ENCODE results near the gene PIANP.

PIANP gene

DNA sequence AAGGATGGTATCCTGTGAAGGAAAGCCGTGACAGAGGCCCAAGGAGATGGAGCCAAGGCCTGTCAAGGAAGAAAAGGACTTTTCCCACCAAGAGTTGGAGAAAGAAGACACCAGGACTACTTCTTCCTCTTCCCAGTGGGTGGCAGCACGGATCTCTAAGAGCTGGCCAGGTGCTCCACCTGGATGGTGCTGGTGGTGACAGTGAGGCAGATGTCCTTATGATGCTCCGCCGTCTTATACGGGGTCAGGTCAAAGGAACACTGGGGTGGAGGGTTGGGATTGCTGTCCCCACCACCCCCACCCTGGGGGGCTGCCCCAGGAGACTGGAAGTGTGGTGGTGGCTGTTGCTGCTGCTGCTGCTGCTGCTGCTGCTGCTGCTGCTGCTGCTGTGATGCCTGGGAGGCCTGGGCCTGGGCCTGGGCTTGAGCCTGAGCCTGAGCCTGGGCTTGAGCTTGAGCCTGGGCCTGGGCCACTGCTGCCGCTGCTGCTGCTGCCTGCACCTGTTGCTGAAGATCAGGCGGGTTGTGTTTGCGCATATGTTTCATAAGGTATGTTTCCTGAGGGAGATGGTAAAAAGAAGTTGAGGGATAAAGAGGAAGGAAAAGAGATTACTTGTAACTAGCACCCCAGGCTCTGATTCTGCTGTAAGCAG lies 32.9 kb downstream of the PIANP start:
- H3K4me3 ChIP-seq (ENCODE audit: low read length): no peak overlapping the region
- peak; percentile 36 for DNase-seq (ENCODE audit: low read depth)
- TF ChIP-seq, protein P1, sequence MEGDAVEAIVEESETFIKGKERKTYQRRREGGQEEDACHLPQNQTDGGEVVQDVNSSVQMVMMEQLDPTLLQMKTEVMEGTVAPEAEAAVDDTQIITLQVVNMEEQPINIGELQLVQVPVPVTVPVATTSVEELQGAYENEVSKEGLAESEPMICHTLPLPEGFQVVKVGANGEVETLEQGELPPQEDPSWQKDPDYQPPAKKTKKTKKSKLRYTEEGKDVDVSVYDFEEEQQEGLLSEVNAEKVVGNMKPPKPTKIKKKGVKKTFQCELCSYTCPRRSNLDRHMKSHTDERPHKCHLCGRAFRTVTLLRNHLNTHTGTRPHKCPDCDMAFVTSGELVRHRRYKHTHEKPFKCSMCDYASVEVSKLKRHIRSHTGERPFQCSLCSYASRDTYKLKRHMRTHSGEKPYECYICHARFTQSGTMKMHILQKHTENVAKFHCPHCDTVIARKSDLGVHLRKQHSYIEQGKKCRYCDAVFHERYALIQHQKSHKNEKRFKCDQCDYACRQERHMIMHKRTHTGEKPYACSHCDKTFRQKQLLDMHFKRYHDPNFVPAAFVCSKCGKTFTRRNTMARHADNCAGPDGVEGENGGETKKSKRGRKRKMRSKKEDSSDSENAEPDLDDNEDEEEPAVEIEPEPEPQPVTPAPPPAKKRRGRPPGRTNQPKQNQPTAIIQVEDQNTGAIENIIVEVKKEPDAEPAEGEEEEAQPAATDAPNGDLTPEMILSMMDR (IDR thresholded peaks at IDR 0.05; ENCODE audit: insufficient read depth, low read depth, low read length, missing control alignments): peak; percentile 50

DNA sequence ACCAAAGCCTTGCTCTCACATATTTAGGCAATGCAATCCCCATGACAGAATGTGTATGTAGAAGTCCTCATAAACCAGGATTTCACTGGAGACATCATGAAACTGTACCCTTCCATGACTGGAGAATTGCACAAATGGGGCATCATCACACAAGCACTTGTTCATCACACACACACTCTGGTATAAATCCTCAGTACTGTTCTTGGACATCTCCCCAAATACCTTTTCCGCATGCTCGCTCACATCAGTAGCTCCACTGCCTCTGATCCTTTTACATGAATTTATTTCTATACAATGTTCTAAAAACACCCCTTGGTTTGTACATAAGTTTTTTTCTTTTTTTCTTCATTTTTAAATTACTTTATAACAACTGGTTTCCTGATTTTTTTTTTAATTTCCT lies 34.4 kb downstream of the PIANP start:
- TF ChIP-seq, protein P1 (IDR thresholded peaks at IDR 0.05; ENCODE audit: insufficient read depth, low read depth, low read length, missing control alignments): no peak
- no peak overlapping the region for H3K4me3 ChIP-seq (ENCODE audit: low read length)
- no peak for DNase-seq (ENCODE audit: low read depth)

DNA sequence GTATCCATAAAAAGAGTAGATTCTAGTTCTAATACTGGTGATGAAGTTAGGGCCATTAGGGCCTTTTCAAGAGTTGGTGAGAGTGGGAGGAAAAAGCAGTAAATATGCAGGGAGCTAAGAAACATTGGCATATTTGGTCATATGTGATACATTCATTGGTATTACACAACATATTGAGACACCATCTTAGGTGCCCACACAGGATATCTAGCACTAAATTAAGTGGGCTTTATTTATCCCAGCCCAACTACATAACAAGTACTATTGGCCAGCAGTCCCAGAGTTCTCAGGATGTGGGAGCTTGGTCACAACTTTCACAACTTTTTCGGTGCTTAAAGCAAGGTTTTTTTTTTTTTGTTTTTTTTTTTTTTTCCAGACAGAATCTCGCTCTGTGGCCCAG lies 35.7 kb downstream of the PIANP start:
- DNase-seq (ENCODE audit: low read depth): no peak
- TF ChIP-seq, protein P1 (IDR thresholded peaks at IDR 0.05; ENCODE audit: insufficient read depth, low read depth, low read length, missing control alignments): no peak
- no peak overlapping the region for H3K4me3 ChIP-seq (ENCODE audit: low read length)

DNA sequence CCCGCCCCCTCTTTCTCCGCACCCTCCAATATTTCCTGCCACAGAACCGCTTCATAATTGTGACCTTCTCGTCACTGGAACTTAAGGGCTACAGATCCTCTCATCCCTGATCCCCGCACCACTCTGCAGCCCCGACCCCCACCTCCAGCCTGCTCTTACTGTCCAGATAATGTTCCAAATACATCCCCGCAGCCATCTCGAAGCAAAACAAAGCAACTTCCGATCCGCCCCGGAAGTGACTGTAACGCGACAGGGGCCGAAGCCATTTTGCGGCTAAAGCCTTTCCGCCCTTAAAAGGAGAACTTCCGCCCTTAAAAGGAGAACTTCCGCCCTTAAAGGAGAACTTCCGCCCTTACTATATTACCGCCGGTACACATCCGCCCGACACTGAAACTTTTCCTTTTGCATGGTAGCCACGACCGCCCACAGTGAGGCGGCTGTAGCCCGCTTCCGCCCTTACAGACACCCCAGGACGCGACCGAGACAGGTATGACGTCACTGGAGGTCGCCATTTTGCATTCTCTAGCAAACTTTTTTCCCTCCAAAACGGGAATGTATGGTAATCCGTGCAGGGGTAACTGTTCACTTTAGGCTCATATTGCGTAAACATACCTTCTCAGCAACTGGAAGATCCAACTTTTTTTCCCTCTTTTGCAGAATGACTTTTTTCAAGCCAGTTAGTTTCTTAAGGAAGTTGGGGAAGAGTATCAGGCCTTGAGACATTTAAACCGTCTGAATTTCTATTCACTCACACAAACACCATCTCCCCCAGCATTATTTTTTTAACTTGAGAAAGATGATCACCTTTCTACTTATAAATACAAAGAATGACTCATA lies 37.5 kb downstream of the PIANP start, which contains the start of gene ING4:
ING4 (minus strand) TSS at position 214 of the 837 bp plus-strand sequence; CDS start at position 196, 18 bp downstream.
- TF ChIP-seq, protein P1 (IDR thresholded peaks at IDR 0.05; ENCODE audit: insufficient read depth, low read depth, low read length, missing control alignments): no peak
- peak within 1 kb of the TSS; percentile 97 for H3K4me3 ChIP-seq (ENCODE audit: low read length)
- DNase-seq (ENCODE audit: low read depth): peak; percentile 100

DNA sequence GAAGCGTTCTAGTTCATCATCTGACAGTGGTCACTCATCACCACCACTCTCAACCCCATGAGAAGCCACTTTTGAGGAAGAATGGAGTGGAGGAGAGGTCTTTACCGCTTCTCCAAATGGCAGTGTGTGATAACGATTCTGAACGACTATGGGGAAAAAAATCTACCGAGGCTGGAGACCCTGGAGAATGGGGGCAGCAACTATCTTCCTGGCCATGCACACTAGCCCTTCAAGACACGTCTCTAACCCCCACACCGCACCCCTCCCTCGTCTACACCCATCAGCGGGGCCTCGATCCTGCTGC lies 38.1 kb downstream of the PIANP start:
- TF ChIP-seq, protein P1 (IDR thresholded peaks at IDR 0.05; ENCODE audit: insufficient read depth, low read depth, low read length, missing control alignments): no peak
- DNase-seq (ENCODE audit: low read depth): no peak
- H3K4me3 ChIP-seq (ENCODE audit: low read length): peak overlapping the region; percentile 97

DNA sequence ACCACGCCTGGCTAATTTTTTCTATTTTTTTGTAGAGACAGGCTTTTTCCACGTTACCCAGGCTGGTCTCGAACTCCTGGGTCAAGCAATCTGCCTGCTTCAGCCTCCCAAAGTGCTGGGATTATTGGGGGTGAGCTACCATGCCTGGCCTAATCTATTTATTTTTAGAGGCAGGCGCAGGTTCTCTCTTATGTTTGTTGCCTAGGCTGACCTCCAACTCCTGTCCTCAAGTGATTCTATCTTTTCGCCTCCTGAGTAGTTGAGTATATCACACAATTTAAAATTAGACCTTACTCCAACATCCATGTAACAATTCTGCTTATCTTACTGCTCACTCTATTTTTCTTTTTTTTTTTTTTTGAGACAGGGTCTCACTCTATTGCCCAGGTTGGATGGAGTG lies 46.6 kb downstream of the PIANP start:
- no peak overlapping the region for H3K4me3 ChIP-seq (ENCODE audit: low read length)
- no peak for DNase-seq (ENCODE audit: low read depth)
- TF ChIP-seq, protein P1 (IDR thresholded peaks at IDR 0.05; ENCODE audit: insufficient read depth, low read depth, low read length, missing control alignments): no peak

Measured in epithelial cell of esophagus (primary cell).